Measurements from ENCODE around the gene FAM174A. TPM values are rescaled to one million over a fixed set of nuclear protein-coding genes. Genes with fewer than 3 reads are reported as not detected.

The FAM174A gene
- total and polyA plus RNA-seq, 2 donors (not counting 1 experiment from before 2014, with no cell fraction given), result 4.3 to 6.1 TPM

- Mint-ChIP-seq H3K27me3 (no peaks in the 10 kb centered on the region), H3K4me1 (no peaks in the 10 kb centered on the region), H3K9me3 (ENCODE audit: insufficient read depth) (no peaks in the 10 kb centered on the region), H3K27ac (no peak overlapping the region), H3K4me3 (no peak overlapping the region)
- Histone ChIP-seq H3K27ac (ENCODE audit: low read length in 2 of 2) (no peak overlapping the region), H3K36me3 (replicated peaks in 1 of 2; ENCODE audit: control extremely low read depth in 1 of 2, control insufficient read depth in 1 of 2, extremely low read depth in 1 of 2, insufficient read depth in 2 of 2, low read length in 1 of 2) (no peaks in the 10 kb centered on the region), H3K4me1 (ENCODE audit: control insufficient read depth in 2 of 2, insufficient read depth in 2 of 2, low read length in 2 of 2) (no peaks in the 10 kb centered on the region), H3K79me2 (ENCODE audit: control insufficient read depth, insufficient read depth, low read length) (no peaks in the 10 kb centered on the region), H3K4me2 (replicated peaks; ENCODE audit: low read depth, low read length, poor library complexity, severe bottlenecking) (no peak overlapping the region), H3K9me3 (ENCODE audit: control extremely low read depth in 1 of 3, control insufficient read depth in 2 of 3, insufficient read depth in 1 of 3, low read length in 2 of 3) (peaks cover 0 to 1% (median 0%) of the 10 kb centered on the region in 3 donors), H3K9ac (ENCODE audit: low read length) (no peak overlapping the region), H3K27me3 (replicated peaks in 1 of 4; ENCODE audit: control extremely low read depth in 1 of 4, control insufficient read depth in 3 of 4, insufficient read depth in 4 of 4, low read length in 3 of 4) (no peaks in the 10 kb centered on the region), H4K20me1 (ENCODE audit: control insufficient read depth, insufficient read depth, low read length, poor library complexity, severe bottlenecking) (no peaks in the 10 kb centered on the region), H2AFZ (ENCODE audit: insufficient read depth, low read depth, low read length, poor library complexity, severe bottlenecking) (no peak overlapping the region), H3K4me3 (ENCODE audit: control extremely low read depth in 1 of 5, extremely low read depth in 1 of 5, insufficient read depth in 1 of 5, low read depth in 2 of 5, low read length in 4 of 5) (no peak overlapping the region)
- ChIA-PET CTCF (no interaction called here), POLR2A (interaction anchor here (0.7 kb wide), 1 partner anchor 327 kb away, joined by 3 read pairs; no protein-coding TSS in a partner anchor)
- no peak for TF ChIP-seq CTCF (IDR thresholded peaks at IDR 0.05)
- TF ChIP-seq EZH2 (IDR thresholded peaks at IDR 0.05; ENCODE audit: borderline replicate concordance, insufficient read depth, low read depth, low read length, poor library complexity, severe bottlenecking), result no peak
- WGBS (ENCODE audit: insufficient coverage), result no CpG with 5 or more reads among the region's 2 CpGs
- DNase-seq, result no peak
- intact Hi-C loops (cut with micrococcal nuclease), result no loop called here
- no peak for ATAC-seq (ENCODE audit: low read depth)
Measured at GRCh38 chr5:100574716-100575115, 39.5 kb downstream of the FAM174A start.

DNA sequence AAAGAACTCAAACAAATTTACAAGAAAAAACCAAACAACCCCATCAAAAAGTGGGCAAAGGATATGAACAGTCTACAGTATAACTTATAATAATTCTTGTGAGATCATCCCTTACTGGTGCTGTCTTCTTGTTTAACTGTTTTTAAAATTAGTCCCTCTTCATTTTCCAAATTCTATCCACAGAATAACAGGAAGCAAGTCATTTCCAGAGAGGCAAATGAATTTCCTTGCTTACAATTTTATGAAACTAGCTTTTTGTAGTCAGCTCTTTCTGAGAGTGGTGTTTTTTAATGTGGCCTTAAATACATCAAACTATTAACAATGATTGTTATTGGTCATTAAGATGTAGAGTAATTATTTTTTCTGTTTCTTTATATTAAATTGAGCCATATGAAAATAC is 40.6 kb downstream of the FAM174A start:
- Histone ChIP-seq H3K4me1 (ENCODE audit: control insufficient read depth in 2 of 2, insufficient read depth in 2 of 2, low read length in 2 of 2) (no peaks in the 10 kb centered on the region), H3K4me3 (ENCODE audit: control extremely low read depth in 1 of 5, extremely low read depth in 1 of 5, insufficient read depth in 1 of 5, low read depth in 2 of 5, low read length in 4 of 5) (no peak overlapping the region), H2AFZ (ENCODE audit: insufficient read depth, low read depth, low read length, poor library complexity, severe bottlenecking) (no peak overlapping the region), H3K79me2 (ENCODE audit: control insufficient read depth, insufficient read depth, low read length) (peaks cover 3% of the 10 kb centered on the region), H3K27me3 (replicated peaks in 1 of 4; ENCODE audit: control extremely low read depth in 1 of 4, control insufficient read depth in 3 of 4, insufficient read depth in 4 of 4, low read length in 3 of 4) (no peaks in the 10 kb centered on the region), H4K20me1 (ENCODE audit: control insufficient read depth, insufficient read depth, low read length, poor library complexity, severe bottlenecking) (no peaks in the 10 kb centered on the region), H3K27ac (ENCODE audit: low read length in 2 of 2) (no peak overlapping the region), H3K9me3 (ENCODE audit: control extremely low read depth in 1 of 3, control insufficient read depth in 2 of 3, insufficient read depth in 1 of 3, low read length in 2 of 3) (peaks cover 0 to 1% (median 0%) of the 10 kb centered on the region in 3 donors), H3K36me3 (replicated peaks in 1 of 2; ENCODE audit: control extremely low read depth in 1 of 2, control insufficient read depth in 1 of 2, extremely low read depth in 1 of 2, insufficient read depth in 2 of 2, low read length in 1 of 2) (no peaks in the 10 kb centered on the region), H3K9ac (ENCODE audit: low read length) (no peak overlapping the region), H3K4me2 (replicated peaks; ENCODE audit: low read depth, low read length, poor library complexity, severe bottlenecking) (no peak overlapping the region)
- Mint-ChIP-seq H3K27me3 (no peaks in the 10 kb centered on the region), H3K27ac (no peak overlapping the region), H3K4me1 (no peaks in the 10 kb centered on the region), H3K9me3 (ENCODE audit: insufficient read depth) (no peaks in the 10 kb centered on the region), H3K4me3 (no peak overlapping the region)
- DNase-seq (no peak), ATAC-seq (ENCODE audit: low read depth) (no peak)
- TF ChIP-seq CTCF (IDR thresholded peaks at IDR 0.05), result no peak
- TF ChIP-seq EZH2 (IDR thresholded peaks at IDR 0.05; ENCODE audit: borderline replicate concordance, insufficient read depth, low read depth, low read length, poor library complexity, severe bottlenecking), result no peak
- intact Hi-C loops (cut with micrococcal nuclease), result no loop called here
- POLR2A ChIA-PET, result no interaction called here
- CTCF ChIA-PET, result no interaction called here

Data from B cell (primary cell).